Progenitor cell of endocrine pancreas (in vitro differentiated cells): ENCODE results near the gene TBC1D8. TPM values are rescaled to one million over a fixed set of nuclear protein-coding genes. Genes with fewer than 3 reads are reported as not detected.

Experiments used
- DNase-seq: peaks from one replicate; pipeline ENCODE4 v3.0.0; 2021; ENCODE audit warnings: low spot score; ENCODE audit not compliant: unreplicated experiment
- H3K27ac Mint-ChIP-seq: 2 replicates; pipeline ENCODE4 v1.8.0; 2021; ENCODE audit warnings: mild to moderate bottlenecking, moderate library complexity, mixed read lengths
- H3K27me3 Mint-ChIP-seq: 2 replicates; pipeline ENCODE4 v1.8.0; 2021; ENCODE audit warnings: mixed read lengths
- H3K36me3 Mint-ChIP-seq: 2 replicates; pipeline ENCODE4 v1.8.0; 2022; ENCODE audit warnings: mixed read lengths; ENCODE audit not compliant: insufficient read depth
- H3K4me1 Mint-ChIP-seq: 2 replicates; pipeline ENCODE4 v1.8.0; 2021; ENCODE audit warnings: low read depth, mixed read lengths
- H3K4me3 Mint-ChIP-seq: 2 replicates; pipeline ENCODE4 v1.8.0; 2021; ENCODE audit warnings: low read depth, mild to moderate bottlenecking, moderate library complexity, mixed read lengths
- H3K9me3 Mint-ChIP-seq: 2 replicates; pipeline ENCODE4 v1.8.0; 2021; ENCODE audit warnings: low read depth, mixed read lengths
- CTCF ChIP-seq: fragments of 200-600 bp; sonication (generic); IDR thresholded peaks from one replicate; pipeline ENCODE4 v1.5.0; 2021; ENCODE audit warnings: antibody characterized with exemption, mild to moderate bottlenecking; ENCODE audit not compliant: unreplicated experiment
- total RNA-seq: library from RNA; stranded (reverse); gene quantifications from 2 replicates; pipeline ENCODE4 v1.2.1, GENCODE V29; 2021

TBC1D8 gene
- total RNA-seq, 1 donor from 2014 or later: 34.8 TPM

GRCh38 chr2:101007415-101008345, 143.5 kb downstream of the TBC1D8 start:
- Mint-ChIP-seq H3K27me3 (no peaks in the 10 kb centered on the region), H3K36me3 (peaks cover 54% of the 10 kb centered on the region), H3K27ac (peak overlapping the region; percentile 44), H3K9me3 (no peaks in the 10 kb centered on the region), H3K4me1 (peaks cover 23% of the 10 kb centered on the region), H3K4me3 (no peak overlapping the region)
- TF ChIP-seq CTCF: no peak
- no peak for DNase-seq

- H3K27me3 Mint-ChIP-seq: no peaks in the 10 kb centered on the region
- no peak overlapping the region for H3K4me3 Mint-ChIP-seq
- no peak for DNase-seq
- TF ChIP-seq CTCF: no peak
- no peaks in the 10 kb centered on the region for H3K9me3 Mint-ChIP-seq
- H3K27ac Mint-ChIP-seq: peak overlapping the region; percentile 50
- peaks cover 26% of the 10 kb centered on the region for H3K4me1 Mint-ChIP-seq
- peaks cover 52% of the 10 kb centered on the region for H3K36me3 Mint-ChIP-seq
Measured at GRCh38 chr2:101006065-101006715, 145.0 kb downstream of the TBC1D8 start.

GRCh38 chr2:101004620-101005325, 146.4 kb downstream of the TBC1D8 start:
- H3K9me3 Mint-ChIP-seq: no peaks in the 10 kb centered on the region
- H3K4me1 Mint-ChIP-seq: peaks cover 26% of the 10 kb centered on the region
- no peak for TF ChIP-seq CTCF
- peaks cover 49% of the 10 kb centered on the region for H3K36me3 Mint-ChIP-seq
- peak overlapping the region; percentile 98 for H3K27ac Mint-ChIP-seq
- peak overlapping the region; percentile 95 for H3K4me3 Mint-ChIP-seq
- DNase-seq: no peak
- H3K27me3 Mint-ChIP-seq: no peaks in the 10 kb centered on the region

- no peak for DNase-seq
- no peaks in the 10 kb centered on the region for H3K9me3 Mint-ChIP-seq
- no peaks in the 10 kb centered on the region for H3K27me3 Mint-ChIP-seq
- TF ChIP-seq CTCF: no peak
- peak overlapping the region; percentile 98 for H3K27ac Mint-ChIP-seq
- peaks cover 41% of the 10 kb centered on the region for H3K36me3 Mint-ChIP-seq
- H3K4me1 Mint-ChIP-seq: peaks cover 26% of the 10 kb centered on the region
- H3K4me3 Mint-ChIP-seq: peak overlapping the region; percentile 95
Measured at GRCh38 chr2:101003278-101003775, 147.9 kb downstream of the TBC1D8 start.
